GM12878 (cell line): ENCODE results near the gene FAM234A.

Experiments
- CREB1 ChIP-seq: IDR thresholded peaks from 2 replicates; pipeline ENCODE4 v1.6.1; 2012; ENCODE audit warnings: low read depth, mild to moderate bottlenecking, inconsistent platforms
- JUNB ChIP-seq: IDR thresholded peaks from 2 replicates; pipeline ENCODE4 v1.6.1; 2016; ENCODE audit warnings: antibody characterized with exemption, mild to moderate bottlenecking
- MYC ChIP-seq: IDR thresholded peaks from 2 replicates; pipeline ENCODE4 v1.6.1; 2011; ENCODE audit warnings: mild to moderate bottlenecking, low read length, moderate library complexity, inconsistent platforms; ENCODE audit not compliant: insufficient read depth, insufficient replicate concordance, insufficient read length, severe bottlenecking
- NBN ChIP-seq: fragments of 450-650 bp; IDR thresholded peaks from 2 replicates; pipeline ENCODE4 v1.6.1; 2016
- NFXL1 ChIP-seq: fragments of 450-650 bp; IDR thresholded peaks from 2 replicates; pipeline ENCODE4 v1.6.1; 2017; ENCODE audit warnings: antibody characterized with exemption, mild to moderate bottlenecking, borderline replicate concordance
- PRDM15 ChIP-seq: fragments of 450-650 bp; formaldehyde crosslinking; IDR thresholded peaks from 2 replicates; pipeline ENCODE4 v1.4.0; 2020; ENCODE audit warnings: mild to moderate bottlenecking, moderate library complexity
- TCF7 ChIP-seq: IDR thresholded peaks from 2 replicates; pipeline ENCODE4 v1.6.1; 2014; ENCODE audit warnings: antibody characterized with exemption, borderline replicate concordance
- TF ChIP-seq, protein P1 (sequence below), 3 experiments: IDR thresholded peaks in 2 of 3; conservative IDR thresholded peaks in 1 of 3; 2 replicates each; pipeline ENCODE4 v1.5.1; 2011; ENCODE audit warnings: low read depth in 3 of 3, low read length in 3 of 3, mild to moderate bottlenecking in 3 of 3, control low read depth in 2 of 3, moderate library complexity in 2 of 3, inconsistent platforms in 1 of 3, mixed read lengths in 1 of 3; ENCODE audit not compliant: control insufficient read depth in 2 of 3, insufficient read depth in 1 of 3; ENCODE audit errors: extremely low read depth in 1 of 3

GRCh38 chr16:275786-276232, 41.2 kb downstream of the FAM234A start, which contains the start of gene RGS11:
- TF ChIP-seq MYC (no peak), NBN (no peak), NFXL1 (no peak), PRDM15 (CRISPR knock-in tag) (no peak), JUNB (no peak), TCF7 (no peak), CREB1 (no peak)
- TF ChIP-seq, protein P1, sequence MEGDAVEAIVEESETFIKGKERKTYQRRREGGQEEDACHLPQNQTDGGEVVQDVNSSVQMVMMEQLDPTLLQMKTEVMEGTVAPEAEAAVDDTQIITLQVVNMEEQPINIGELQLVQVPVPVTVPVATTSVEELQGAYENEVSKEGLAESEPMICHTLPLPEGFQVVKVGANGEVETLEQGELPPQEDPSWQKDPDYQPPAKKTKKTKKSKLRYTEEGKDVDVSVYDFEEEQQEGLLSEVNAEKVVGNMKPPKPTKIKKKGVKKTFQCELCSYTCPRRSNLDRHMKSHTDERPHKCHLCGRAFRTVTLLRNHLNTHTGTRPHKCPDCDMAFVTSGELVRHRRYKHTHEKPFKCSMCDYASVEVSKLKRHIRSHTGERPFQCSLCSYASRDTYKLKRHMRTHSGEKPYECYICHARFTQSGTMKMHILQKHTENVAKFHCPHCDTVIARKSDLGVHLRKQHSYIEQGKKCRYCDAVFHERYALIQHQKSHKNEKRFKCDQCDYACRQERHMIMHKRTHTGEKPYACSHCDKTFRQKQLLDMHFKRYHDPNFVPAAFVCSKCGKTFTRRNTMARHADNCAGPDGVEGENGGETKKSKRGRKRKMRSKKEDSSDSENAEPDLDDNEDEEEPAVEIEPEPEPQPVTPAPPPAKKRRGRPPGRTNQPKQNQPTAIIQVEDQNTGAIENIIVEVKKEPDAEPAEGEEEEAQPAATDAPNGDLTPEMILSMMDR (IDR thresholded peaks at IDR 0.05 in 2 of 3, conservative IDR thresholded peaks at IDR 0.05 in 1 of 3; ENCODE audit: control insufficient read depth in 2 of 3, extremely low read depth in 1 of 3, insufficient read depth in 1 of 3, low read depth in 3 of 3, low read length in 3 of 3) = no peak
